GM03348 (cell line): ENCODE measurements around the gene MN1.

Source experiments
- DNase-seq: peaks from one replicate; pipeline ENCODE4 v3.0.0; 2012; ENCODE audit warnings: low spot score

Gene MN1

GRCh38 chr22:27740202-27740748, 61.3 kb downstream of the MN1 start:
- no peak for DNase-seq

- no peak for DNase-seq
These were observed 64.0 kb downstream of the MN1 start for GRCh38 chr22:27737521-27737920.

GRCh38 chr22:27734066-27734465, 67.5 kb downstream of the MN1 start:
- DNase-seq, result no peak

GRCh38 chr22:27732841-27733240, 68.7 kb downstream of the MN1 start:
- DNase-seq, result no peak

GRCh38 chr22:27732391-27732790, 69.2 kb downstream of the MN1 start:
- DNase-seq, result no peak

GRCh38 chr22:27731621-27732020, 69.9 kb downstream of the MN1 start:
- DNase-seq, result no peak

GRCh38 chr22:27730641-27731433, 70.7 kb downstream of the MN1 start:
- DNase-seq, result no peak

GRCh38 chr22:27729246-27729645, 72.3 kb downstream of the MN1 start:
- no peak for DNase-seq

GRCh38 chr22:27727673-27728451, 73.7 kb downstream of the MN1 start:
- DNase-seq, result no peak

GRCh38 chr22:27726686-27727449, 74.7 kb downstream of the MN1 start:
- peak; percentile 92 for DNase-seq

- peak; percentile 27 for DNase-seq
These were observed 75.2 kb downstream of the MN1 start for GRCh38 chr22:27726331-27726685.

- DNase-seq, result no peak
These were observed 75.9 kb downstream of the MN1 start for GRCh38 chr22:27725661-27726060.

- peak; percentile 79 for DNase-seq
These were observed 76.8 kb downstream of the MN1 start for GRCh38 chr22:27724709-27725108.

GRCh38 chr22:27724157-27724556, 77.4 kb downstream of the MN1 start:
- DNase-seq, result no peak

GRCh38 chr22:27723708-27724107, 77.8 kb downstream of the MN1 start:
- no peak for DNase-seq

- DNase-seq, result no peak
These were observed 78.4 kb downstream of the MN1 start for GRCh38 chr22:27723158-27723557.

- DNase-seq, result peak; percentile 27
These were observed 80.7 kb downstream of the MN1 start for GRCh38 chr22:27720860-27721259.

GRCh38 chr22:27719535-27720227, 81.9 kb downstream of the MN1 start:
- DNase-seq, result peak; percentile 23

- no peak for DNase-seq
These were observed 82.6 kb downstream of the MN1 start for GRCh38 chr22:27719036-27719347.

- peak; percentile 97 for DNase-seq
These were observed 83.1 kb downstream of the MN1 start for GRCh38 chr22:27718186-27719035.

GRCh38 chr22:27717094-27717493, 84.5 kb downstream of the MN1 start:
- DNase-seq, result no peak
